ENCODE results near the gene AMH.

DNA sequence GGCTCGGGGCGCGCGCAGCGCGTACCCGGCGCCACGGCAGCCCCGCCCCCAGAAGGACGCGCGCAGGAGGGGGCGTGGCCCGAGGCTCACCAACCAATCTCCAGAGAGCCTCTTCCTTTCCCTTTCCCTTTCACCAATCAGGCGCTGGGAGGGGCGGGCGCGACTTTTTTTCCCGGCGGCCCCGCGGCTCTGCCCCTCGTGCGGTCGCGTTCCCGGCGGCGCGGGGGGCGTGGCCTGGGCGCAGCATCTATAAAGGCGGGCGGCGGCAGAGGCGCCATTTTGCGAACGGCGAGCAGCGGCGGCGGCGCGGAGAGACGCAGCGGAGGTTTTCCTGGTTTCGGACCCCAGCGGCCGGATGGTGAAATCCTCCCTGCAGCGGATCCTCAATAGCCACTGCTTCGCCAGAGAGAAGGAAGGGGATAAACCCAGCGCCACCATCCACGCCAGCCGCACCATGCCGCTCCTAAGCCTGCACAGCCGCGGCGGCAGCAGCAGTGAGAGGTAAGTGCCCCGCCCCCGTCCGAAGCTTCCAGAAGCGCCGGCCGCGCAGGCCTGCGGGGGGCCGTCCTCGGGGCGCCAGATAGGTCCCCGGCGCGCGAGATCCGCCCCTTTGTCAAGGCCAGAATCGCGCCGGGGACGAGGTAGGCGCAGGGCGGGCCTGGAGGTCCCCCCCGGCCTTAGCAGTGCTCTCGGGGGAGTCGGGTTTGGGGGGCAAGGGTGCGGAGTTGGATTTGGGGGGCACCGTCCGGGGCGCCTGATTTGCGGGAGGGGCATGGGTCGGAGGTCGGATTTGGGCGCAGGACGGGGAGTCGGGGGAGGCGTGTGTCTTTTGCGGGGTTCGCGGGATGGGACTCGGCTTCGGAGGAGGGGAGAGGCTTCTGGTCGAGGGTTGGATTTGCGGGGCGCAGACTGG, 20.4 kb downstream of the AMH start:
- no peak for TF ChIP-seq CTCF (IDR thresholded peaks at IDR 0.05)
- TF ChIP-seq ZFX (IDR thresholded peaks at IDR 0.05; ENCODE audit: borderline replicate concordance) = no peak

Data from 22Rv1 (cell line).